Ascending aorta (tissue), 2 donors: Measurements from ENCODE around the gene PGAP3. TPM values are rescaled to one million over a fixed set of nuclear protein-coding genes. Genes with fewer than 3 reads are reported as not detected.

Source experiments
- DNase-seq, 2 donors: peaks; one replicate each; pipeline ENCODE4 v3.0.0-alpha.2; 2019; ENCODE audit warnings: low spot score in 2 of 2
- H3K27ac ChIP-seq, 2 donors: fragments of 200-600 bp; sonication (generic); one replicate each; pipeline ENCODE4 v1.5.1; 2016 to 2017; ENCODE audit warnings: mild to moderate bottlenecking in 1 of 2
- H3K27me3 ChIP-seq: fragments of 200-600 bp; sonication (generic); one replicate; pipeline ENCODE4 v1.5.1; 2017
- H3K36me3 ChIP-seq, 2 donors: fragments of 200-600 bp; sonication (generic); one replicate each; pipeline ENCODE4 v1.5.1; 2016
- H3K4me1 ChIP-seq, 2 donors: fragments of 200-600 bp; sonication (generic); one replicate each; pipeline ENCODE4 v1.5.1; 2016 to 2017; ENCODE audit warnings: mild to moderate bottlenecking in 1 of 2
- H3K4me3 ChIP-seq, 2 donors: fragments of 200-600 bp; sonication (generic); one replicate each; pipeline ENCODE4 v1.5.1; 2016 to 2017; ENCODE audit warnings: mild to moderate bottlenecking in 1 of 2
- H3K9me3 ChIP-seq, 2 donors: fragments of 200-600 bp; sonication (generic); one replicate each; pipeline ENCODE4 v1.5.1; 2016
- intact Hi-C: fragments of 100-400 bp; cut with DNase I; formaldehyde crosslinking; loops from one replicate; pipeline ENCODE4 v1.15.1; 2023
- total RNA-seq: library from RNA; depleted of rRNA; stranded (reverse); fragments of >200 nt; gene quantifications from one replicate; pipeline ENCODE4 v1.1.0, GENCODE V29; 2016
- TF ChIP-seq, protein P1 (sequence below), 3 experiments: fragments of 200-600 bp in 2 of 3; fragments of 450-650 bp in 1 of 3; sonication (generic) in 2 of 3; IDR thresholded peaks; one replicate each; pipeline ENCODE4 v1.5.1; 2016 to 2019; ENCODE audit warnings: antibody characterized with exemption in 3 of 3, mild to moderate bottlenecking in 1 of 3, moderate library complexity in 1 of 3

The PGAP3 gene
- total RNA-seq, 1 donor from 2014 or later, result 29.5 TPM

DNA sequence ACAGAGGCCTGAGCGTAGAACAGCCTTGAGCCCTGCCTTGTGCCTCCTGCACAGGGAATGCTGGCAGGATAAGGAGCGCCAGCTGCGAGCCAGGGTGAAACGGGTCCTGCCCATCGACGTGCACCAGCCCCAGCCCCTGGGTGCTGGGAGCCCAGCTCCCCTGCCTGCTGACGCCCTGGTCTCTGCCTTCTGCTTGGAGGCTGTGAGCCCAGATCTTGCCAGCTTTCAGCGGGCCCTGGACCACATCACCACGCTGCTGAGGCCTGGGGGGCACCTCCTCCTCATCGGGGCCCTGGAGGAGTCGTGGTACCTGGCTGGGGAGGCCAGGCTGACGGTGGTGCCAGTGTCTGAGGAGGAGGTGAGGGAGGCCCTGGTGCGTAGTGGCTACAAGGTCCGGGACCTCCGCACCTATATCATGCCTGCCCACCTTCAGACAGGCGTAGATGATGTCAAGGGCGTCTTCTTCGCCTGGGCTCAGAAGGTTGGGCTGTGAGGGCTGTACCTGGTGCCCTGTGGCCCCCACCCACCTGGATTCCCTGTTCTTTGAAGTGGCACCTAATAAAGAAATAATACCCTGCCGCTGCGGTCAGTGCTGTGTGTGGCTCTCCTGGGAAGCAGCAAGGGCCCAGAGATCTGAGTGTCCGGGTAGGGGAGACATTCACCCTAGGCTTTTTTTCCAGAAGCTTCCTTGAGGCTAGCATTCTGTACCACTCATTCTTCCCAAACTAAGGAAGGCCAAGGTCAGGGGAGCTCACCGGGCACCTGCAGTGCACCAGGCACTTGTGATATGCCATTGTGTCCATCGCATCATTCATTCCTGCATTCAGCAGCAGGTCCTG is 17.7 kb downstream of the PGAP3 start:
- peaks cover 16 to 48% of the 10 kb centered on the region in 2 donors for H3K4me1 ChIP-seq
- H3K27me3 ChIP-seq, result no peaks in the 10 kb centered on the region
- TF ChIP-seq, protein P1, sequence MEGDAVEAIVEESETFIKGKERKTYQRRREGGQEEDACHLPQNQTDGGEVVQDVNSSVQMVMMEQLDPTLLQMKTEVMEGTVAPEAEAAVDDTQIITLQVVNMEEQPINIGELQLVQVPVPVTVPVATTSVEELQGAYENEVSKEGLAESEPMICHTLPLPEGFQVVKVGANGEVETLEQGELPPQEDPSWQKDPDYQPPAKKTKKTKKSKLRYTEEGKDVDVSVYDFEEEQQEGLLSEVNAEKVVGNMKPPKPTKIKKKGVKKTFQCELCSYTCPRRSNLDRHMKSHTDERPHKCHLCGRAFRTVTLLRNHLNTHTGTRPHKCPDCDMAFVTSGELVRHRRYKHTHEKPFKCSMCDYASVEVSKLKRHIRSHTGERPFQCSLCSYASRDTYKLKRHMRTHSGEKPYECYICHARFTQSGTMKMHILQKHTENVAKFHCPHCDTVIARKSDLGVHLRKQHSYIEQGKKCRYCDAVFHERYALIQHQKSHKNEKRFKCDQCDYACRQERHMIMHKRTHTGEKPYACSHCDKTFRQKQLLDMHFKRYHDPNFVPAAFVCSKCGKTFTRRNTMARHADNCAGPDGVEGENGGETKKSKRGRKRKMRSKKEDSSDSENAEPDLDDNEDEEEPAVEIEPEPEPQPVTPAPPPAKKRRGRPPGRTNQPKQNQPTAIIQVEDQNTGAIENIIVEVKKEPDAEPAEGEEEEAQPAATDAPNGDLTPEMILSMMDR (IDR thresholded peaks at IDR 0.05), result no peak
- intact Hi-C loops, result loop anchor here (2.0 to 5.0 kb wide), 2 partner anchors 35 to 62 kb away; partner anchors contain the start of gene MIEN1
- no peaks in the 10 kb centered on the region for H3K36me3 ChIP-seq
- H3K9me3 ChIP-seq, result no peaks in the 10 kb centered on the region
- no peak overlapping the region for H3K4me3 ChIP-seq
- DNase-seq, result peak in 1 of 2 donors; percentile 61
- H3K27ac ChIP-seq, result no peak overlapping the region

DNA sequence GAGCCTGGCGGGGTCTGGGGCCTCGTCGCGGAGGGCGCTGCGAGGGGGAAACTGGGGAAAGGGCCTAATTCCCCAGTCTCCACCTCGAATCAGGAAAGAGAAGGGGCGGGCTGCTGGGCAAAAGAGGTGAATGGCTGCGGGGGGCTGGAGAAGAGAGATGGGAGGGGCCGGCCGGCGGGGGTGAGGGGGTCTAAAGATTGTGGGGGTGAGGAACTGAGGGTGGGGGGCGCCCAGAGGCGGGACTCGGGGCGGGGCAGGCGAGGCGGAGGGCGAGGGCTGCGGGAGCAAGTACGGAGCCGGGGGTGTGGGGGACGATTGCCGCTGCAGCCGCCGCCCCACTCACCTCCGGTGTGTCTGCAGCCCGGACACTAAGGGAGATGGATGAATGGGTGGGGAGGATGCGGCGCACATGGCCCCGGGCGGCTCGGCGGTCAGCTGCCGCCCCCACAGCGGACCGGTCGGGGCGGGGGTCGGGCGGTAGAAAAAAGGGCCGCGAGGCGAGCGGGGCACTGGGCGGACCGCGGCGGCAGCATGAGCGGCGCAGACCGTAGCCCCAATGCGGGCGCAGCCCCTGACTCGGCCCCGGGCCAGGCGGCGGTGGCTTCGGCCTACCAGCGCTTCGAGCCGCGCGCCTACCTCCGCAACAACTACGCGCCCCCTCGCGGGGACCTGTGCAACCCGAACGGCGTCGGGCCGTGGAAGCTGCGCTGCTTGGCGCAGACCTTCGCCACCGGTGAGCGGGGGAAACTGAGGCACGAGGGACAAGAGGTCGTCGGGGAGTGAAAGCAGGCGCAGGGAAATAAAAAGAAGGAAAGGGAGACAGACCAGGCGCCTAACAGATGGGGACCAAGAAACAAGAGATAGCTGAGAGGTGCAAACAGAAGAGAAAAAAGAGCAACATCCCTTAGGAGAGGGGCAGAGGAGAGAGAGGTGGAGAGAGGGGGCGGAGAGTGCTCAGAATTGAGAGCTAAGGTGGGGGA is 19.6 kb downstream of the PGAP3 start, which contains the start of gene PNMT:
Gene PNMT (plus strand): TSS at position 509 of the 980 bp plus-strand sequence. CDS start 23 bp downstream, at position 532.
- no peaks in the 10 kb centered on the region for H3K27me3 ChIP-seq
- TF ChIP-seq, protein P1 (IDR thresholded peaks at IDR 0.05), result peak; percentile 52 to 70 (median 54)
- DNase-seq, result no peak
- no peaks in the 10 kb centered on the region for H3K36me3 ChIP-seq
- H3K4me3 ChIP-seq, result peak within 1 kb of the TSS; percentile 37 to 63
- peaks cover 25 to 59% of the 10 kb centered on the region in 2 donors for H3K4me1 ChIP-seq
- H3K27ac ChIP-seq, result peak within 1 kb of the TSS; percentile 68 to 74
- intact Hi-C loops, result loop anchor here (2.0 to 5.0 kb wide), 3 partner anchors 33 to 64 kb away; partner anchors contain the start of gene MIEN1
- H3K9me3 ChIP-seq, result no peaks in the 10 kb centered on the region

DNA sequence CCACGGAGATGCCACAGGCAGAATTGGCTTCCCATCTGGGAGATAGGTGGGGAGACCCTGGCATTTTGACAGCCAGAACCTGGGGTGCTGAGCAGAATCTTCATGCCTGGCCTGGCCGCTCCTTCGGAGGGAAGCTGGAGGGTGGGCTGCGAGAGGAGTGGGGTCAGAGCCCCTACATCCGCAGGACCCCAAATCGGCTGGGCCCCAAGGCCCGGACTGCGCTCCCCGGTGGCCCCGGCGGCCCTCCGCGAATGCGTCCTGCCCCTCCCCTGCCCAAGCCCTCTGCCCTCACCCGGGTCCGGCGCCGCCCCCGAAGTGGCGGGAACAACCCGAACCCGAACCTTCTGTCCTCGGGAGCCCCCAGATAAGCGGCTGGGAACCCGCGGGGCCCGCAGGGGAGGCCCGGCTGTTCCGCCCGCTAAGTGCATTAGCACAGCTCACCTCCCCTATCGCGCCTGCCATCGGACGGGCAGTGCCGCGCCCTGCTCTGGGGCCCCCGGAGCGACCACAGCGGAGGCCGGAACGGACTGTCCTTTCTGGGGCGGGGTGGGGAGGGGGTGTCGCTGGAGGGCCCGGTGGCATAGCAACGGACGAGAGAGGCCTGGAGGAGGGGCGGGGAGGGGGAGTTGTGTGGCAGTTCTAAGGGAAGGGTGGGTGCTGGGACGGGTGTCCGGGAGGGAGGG is 20.5 kb downstream of the PGAP3 start:
- TF ChIP-seq, protein P1 (IDR thresholded peaks at IDR 0.05), result no peak
- no peak for DNase-seq
- H3K27ac ChIP-seq, result peak overlapping the region; percentile 68 to 74
- intact Hi-C loops, result loop anchor here (2.0 to 5.0 kb wide), 2 partner anchors 33 to 65 kb away; partner anchors contain the start of gene MIEN1
- no peaks in the 10 kb centered on the region for H3K27me3 ChIP-seq
- H3K4me1 ChIP-seq, result peaks cover 25 to 65% of the 10 kb centered on the region in 2 donors
- no peaks in the 10 kb centered on the region for H3K36me3 ChIP-seq
- H3K4me3 ChIP-seq, result peak overlapping the region; percentile 37 to 63
- no peaks in the 10 kb centered on the region for H3K9me3 ChIP-seq

DNA sequence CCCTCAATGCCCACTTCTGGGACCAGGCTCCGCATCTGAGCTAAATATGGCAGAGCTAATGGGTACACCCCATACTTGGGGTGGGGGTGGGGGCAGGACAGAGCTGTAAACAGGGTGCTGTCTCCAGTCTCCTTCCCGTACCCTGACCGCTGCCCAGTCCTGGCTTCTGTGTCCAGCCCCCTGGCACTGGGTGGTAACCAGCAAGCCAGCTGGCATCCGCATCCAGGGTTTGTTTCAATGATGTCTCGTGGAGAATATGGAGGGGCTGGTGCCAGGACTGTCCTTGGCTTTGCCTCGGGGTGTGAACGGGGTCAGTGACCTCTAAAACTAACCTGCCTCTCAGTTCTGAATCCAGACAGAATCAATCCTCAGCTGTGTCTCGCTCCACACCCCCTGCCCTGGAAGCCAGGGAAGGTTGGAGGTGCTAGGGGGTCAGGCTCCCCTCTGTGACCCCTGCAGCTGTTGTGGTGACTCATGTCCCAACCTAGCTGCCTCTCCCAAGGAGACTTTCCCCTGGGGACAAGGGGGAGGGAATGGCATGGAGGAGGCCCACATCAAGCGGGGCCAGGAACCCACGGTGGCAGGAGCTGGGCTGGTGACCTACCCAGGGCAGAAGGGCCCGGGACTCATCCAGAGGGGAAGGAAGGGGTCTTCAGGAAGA is 21.1 kb downstream of the PGAP3 start:
- TF ChIP-seq, protein P1 (IDR thresholded peaks at IDR 0.05), result no peak
- DNase-seq, result peak in 1 of 2 donors; percentile 87
- Histone ChIP-seq H3K36me3 (no peaks in the 10 kb centered on the region), H3K4me1 (peaks cover 25 to 62% of the 10 kb centered on the region in 2 donors), H3K4me3 (peak overlapping the region; percentile 37 to 63), H3K27ac (peak overlapping the region; percentile 68 to 74), H3K27me3 (no peaks in the 10 kb centered on the region), H3K9me3 (no peaks in the 10 kb centered on the region)
- intact Hi-C loops, result loop anchor here (2.0 to 5.0 kb wide), 2 partner anchors 32 to 66 kb away; partner anchors contain the start of gene MIEN1
